ENCODE results near the gene CCSER1. TPM values are rescaled to one million over a fixed set of nuclear protein-coding genes. Genes with fewer than 3 reads are reported as not detected.

CCSER1 gene
- total RNA-seq, 1 experiment from 2014 or later: 0.63 TPM

DNA sequence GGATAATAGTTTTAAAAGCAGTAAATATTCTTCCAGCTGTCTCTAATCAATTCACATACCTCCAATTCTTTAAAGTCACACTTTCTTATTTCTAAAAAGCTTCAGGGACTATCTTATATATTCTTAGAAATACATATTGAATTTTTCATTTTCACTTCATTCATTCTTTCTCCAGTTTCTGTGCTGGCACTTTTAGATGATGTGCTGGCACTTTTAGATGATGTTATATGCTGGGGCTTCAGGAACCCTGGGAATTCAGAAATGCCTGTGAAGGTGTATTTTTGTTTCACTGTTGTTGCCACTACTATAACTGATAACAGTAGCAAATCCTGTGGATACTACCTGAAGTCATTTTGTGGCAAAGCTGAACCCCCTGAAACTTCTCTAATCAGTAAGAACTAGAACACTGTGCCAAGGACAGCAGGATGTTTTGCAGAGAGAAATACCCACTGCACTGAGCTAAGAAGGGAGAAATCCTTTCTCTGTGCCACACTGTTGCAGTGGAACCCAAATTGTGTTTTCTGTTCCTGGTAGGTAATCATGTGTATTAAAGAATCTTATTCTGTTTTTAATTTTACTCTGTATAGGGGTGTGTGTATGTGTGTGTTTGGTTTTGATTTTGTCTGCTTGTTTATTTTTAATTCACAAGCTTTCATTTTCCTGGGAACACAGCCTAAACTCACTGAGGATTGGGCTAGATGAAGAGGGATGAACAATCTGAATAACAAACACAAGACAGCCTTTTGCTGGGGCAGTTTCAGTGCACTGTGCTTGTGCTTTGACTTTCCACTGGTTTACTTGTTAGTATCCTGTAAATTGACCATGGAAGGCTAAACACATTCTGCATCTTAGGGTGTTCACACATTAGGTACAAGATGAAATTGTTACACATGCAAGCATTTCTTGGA is 898.3 kb downstream of the CCSER1 start:
- TF ChIP-seq, protein P1, sequence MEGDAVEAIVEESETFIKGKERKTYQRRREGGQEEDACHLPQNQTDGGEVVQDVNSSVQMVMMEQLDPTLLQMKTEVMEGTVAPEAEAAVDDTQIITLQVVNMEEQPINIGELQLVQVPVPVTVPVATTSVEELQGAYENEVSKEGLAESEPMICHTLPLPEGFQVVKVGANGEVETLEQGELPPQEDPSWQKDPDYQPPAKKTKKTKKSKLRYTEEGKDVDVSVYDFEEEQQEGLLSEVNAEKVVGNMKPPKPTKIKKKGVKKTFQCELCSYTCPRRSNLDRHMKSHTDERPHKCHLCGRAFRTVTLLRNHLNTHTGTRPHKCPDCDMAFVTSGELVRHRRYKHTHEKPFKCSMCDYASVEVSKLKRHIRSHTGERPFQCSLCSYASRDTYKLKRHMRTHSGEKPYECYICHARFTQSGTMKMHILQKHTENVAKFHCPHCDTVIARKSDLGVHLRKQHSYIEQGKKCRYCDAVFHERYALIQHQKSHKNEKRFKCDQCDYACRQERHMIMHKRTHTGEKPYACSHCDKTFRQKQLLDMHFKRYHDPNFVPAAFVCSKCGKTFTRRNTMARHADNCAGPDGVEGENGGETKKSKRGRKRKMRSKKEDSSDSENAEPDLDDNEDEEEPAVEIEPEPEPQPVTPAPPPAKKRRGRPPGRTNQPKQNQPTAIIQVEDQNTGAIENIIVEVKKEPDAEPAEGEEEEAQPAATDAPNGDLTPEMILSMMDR (IDR thresholded peaks at IDR 0.05; ENCODE audit: unreplicated experiment): no peak
- POLR2A ChIA-PET: interaction anchor here (0.6 kb wide), 2 partner anchors 42 to 405 kb away, joined by 3 read pairs; no protein-coding TSS in a partner anchor
- no peaks in the 10 kb centered on the region for H3K4me1 Mint-ChIP-seq (ENCODE audit: insufficient read depth, unreplicated experiment)

DNA sequence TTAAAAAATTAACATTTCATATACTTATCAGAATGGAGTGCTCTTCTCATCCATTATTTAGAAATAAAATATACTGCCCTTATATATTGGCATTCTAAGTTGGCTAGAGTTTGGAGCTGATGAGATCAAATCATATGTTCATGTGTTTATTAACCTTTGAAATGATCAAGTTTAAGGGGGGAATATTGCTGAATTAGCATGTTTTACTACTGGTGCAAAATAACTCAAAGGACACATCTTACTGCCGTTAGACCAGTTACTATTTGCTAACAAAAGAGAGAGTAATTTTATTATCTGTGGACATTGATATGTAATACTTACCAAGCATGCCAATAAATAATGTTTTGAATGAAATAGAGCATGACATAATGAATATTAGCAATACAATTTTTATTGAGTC is 901.0 kb downstream of the CCSER1 start:
- H3K27me3 Mint-ChIP-seq (ENCODE audit: insufficient read depth, unreplicated experiment): no peaks in the 10 kb centered on the region
- no peaks in the 10 kb centered on the region for H3K36me3 Mint-ChIP-seq (ENCODE audit: insufficient read depth, unreplicated experiment)
- no peaks in the 10 kb centered on the region for H3K9me3 Mint-ChIP-seq (ENCODE audit: unreplicated experiment)
- ChIA-PET CTCF (interaction anchor here (1.0 kb wide), 1 partner anchor 34 kb away, joined by 3 read pairs; no protein-coding TSS in a partner anchor), POLR2A (no interaction called here)
- H3K4me3 Mint-ChIP-seq (ENCODE audit: unreplicated experiment): no peak overlapping the region
- TF ChIP-seq, protein P1 (IDR thresholded peaks at IDR 0.05; ENCODE audit: unreplicated experiment): no peak
- H3K4me1 Mint-ChIP-seq (ENCODE audit: insufficient read depth, unreplicated experiment): no peaks in the 10 kb centered on the region
- H3K27ac Mint-ChIP-seq (ENCODE audit: low read depth, unreplicated experiment): no peak overlapping the region
- DNase-seq (ENCODE audit: unreplicated experiment): no peak
- no TSS peak for BruUV-seq (replicated peaks)
- intact Hi-C loops (cut with micrococcal nuclease): no loop called here

More for the DNA sequence above, 898.3 kb downstream of the CCSER1 start:
- Mint-ChIP-seq H3K36me3 (ENCODE audit: insufficient read depth, unreplicated experiment) (no peaks in the 10 kb centered on the region), H3K27ac (ENCODE audit: low read depth, unreplicated experiment) (no peak overlapping the region), H3K27me3 (ENCODE audit: insufficient read depth, unreplicated experiment) (no peaks in the 10 kb centered on the region), H3K4me3 (ENCODE audit: unreplicated experiment) (no peak overlapping the region), H3K9me3 (ENCODE audit: unreplicated experiment) (no peaks in the 10 kb centered on the region)
- intact Hi-C loops (cut with micrococcal nuclease): no loop called here
- DNase-seq (ENCODE audit: unreplicated experiment): no peak
- BruUV-seq (replicated peaks): no TSS peak
- CTCF ChIA-PET: no interaction called here

DNA sequence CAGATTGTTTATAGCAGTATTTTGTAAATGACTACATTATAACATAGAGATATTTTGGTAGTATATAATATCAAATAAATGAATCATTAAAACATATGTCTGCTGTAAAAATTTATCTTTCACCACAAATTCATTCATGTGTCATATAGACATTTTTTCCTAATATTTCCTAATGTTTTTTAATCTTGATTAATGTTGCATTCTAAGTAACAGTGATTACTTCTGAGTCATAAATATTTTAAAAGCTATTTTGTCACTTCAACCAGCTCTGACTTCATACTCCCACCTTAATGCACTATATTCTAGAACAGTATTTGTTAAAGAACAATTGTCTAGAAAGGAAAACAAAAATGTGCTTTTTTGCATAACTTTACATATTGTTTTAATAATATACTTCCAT is 904.6 kb downstream of the CCSER1 start:
- TF ChIP-seq, protein P1 (IDR thresholded peaks at IDR 0.05; ENCODE audit: unreplicated experiment): no peak
- no peaks in the 10 kb centered on the region for H3K27me3 Mint-ChIP-seq (ENCODE audit: insufficient read depth, unreplicated experiment)
- H3K36me3 Mint-ChIP-seq (ENCODE audit: insufficient read depth, unreplicated experiment): no peaks in the 10 kb centered on the region
- BruUV-seq (replicated peaks): no TSS peak
- no peak overlapping the region for H3K27ac Mint-ChIP-seq (ENCODE audit: low read depth, unreplicated experiment)
- POLR2A ChIA-PET: no interaction called here
- H3K9me3 Mint-ChIP-seq (ENCODE audit: unreplicated experiment): no peaks in the 10 kb centered on the region
- DNase-seq (ENCODE audit: unreplicated experiment): no peak
- no peaks in the 10 kb centered on the region for H3K4me1 Mint-ChIP-seq (ENCODE audit: insufficient read depth, unreplicated experiment)
- intact Hi-C loops (cut with micrococcal nuclease): no loop called here
- H3K4me3 Mint-ChIP-seq (ENCODE audit: unreplicated experiment): no peak overlapping the region
- CTCF ChIA-PET: interaction anchor here (1.1 kb wide), 1 partner anchor 14 kb away, joined by 5 read pairs; no protein-coding TSS in a partner anchor

DNA sequence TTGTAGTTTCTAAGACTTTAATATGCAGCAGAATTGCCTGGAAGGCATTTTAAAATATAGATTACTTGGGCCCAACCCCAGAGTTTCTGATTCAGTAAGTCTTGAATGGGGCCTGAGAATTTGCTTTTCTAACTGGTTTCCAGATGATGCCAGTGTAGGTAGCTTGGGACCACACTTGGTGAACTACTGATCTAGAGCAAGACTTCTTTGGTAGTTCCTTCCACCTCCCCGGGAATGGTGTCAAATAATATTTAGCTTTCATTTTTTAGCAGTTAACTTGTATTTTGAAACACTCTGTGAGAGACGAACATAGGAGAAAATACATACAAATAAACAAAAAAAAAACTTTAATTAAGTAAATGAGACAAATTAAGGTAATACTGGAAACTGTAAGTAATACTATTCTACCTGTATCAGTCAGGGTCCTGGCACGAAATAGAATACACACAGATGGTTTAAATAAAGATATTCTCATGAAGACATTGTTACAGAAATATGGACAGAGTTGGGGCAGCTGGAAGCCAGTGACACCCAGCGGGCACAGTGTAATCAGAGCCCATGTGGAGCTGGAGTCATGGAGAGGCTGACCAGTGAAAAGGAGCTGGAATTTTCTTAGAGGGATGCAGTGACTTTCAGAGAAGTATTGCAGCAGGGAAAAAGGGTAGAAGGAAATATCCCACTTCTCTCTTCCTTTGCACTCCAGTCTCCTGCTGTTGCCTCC is 905.7 kb downstream of the CCSER1 start:
- intact Hi-C loops (cut with micrococcal nuclease): no loop called here
- H3K27ac Mint-ChIP-seq (ENCODE audit: low read depth, unreplicated experiment): no peak overlapping the region
- BruUV-seq (replicated peaks): no TSS peak

More for the DNA sequence above, 905.7 kb downstream of the CCSER1 start:
- Mint-ChIP-seq H3K9me3 (ENCODE audit: unreplicated experiment) (no peaks in the 10 kb centered on the region), H3K27me3 (ENCODE audit: insufficient read depth, unreplicated experiment) (no peaks in the 10 kb centered on the region), H3K4me3 (ENCODE audit: unreplicated experiment) (no peak overlapping the region), H3K36me3 (ENCODE audit: insufficient read depth, unreplicated experiment) (no peaks in the 10 kb centered on the region), H3K4me1 (ENCODE audit: insufficient read depth, unreplicated experiment) (no peaks in the 10 kb centered on the region)
- ChIA-PET CTCF (interaction anchor here (0.6 to 0.7 kb wide), 2 partner anchors 237 to 393 kb away, joined by 3 read pairs; no protein-coding TSS in a partner anchor), POLR2A (no interaction called here)
- TF ChIP-seq, protein P1 (IDR thresholded peaks at IDR 0.05; ENCODE audit: unreplicated experiment): no peak
- no peak for DNase-seq (ENCODE audit: unreplicated experiment)

Measured in MCF 10A (cell line).